Fibroblast of lung (primary cell): ENCODE results near the gene ANO2.

ENCODE experiments used
- EZH2 ChIP-seq: IDR thresholded peaks from 2 replicates; pipeline ENCODE4 v1.5.1; 2012; ENCODE audit warnings: low read length, control low read depth, mild to moderate bottlenecking; ENCODE audit errors: missing control alignments
- TF ChIP-seq, protein P1 (sequence below), 2 donors: IDR thresholded peaks in 1 of 2; conservative IDR thresholded peaks in 1 of 2; 1 replicate in 1 of 2; 2 replicates in 1 of 2; pipeline ENCODE4 v1.5.1; 2011 to 2012; ENCODE audit warnings: low read length in 2 of 2, control low read depth in 1 of 2, inconsistent platforms in 1 of 2, low read depth in 1 of 2, mild to moderate bottlenecking in 1 of 2

DNA sequence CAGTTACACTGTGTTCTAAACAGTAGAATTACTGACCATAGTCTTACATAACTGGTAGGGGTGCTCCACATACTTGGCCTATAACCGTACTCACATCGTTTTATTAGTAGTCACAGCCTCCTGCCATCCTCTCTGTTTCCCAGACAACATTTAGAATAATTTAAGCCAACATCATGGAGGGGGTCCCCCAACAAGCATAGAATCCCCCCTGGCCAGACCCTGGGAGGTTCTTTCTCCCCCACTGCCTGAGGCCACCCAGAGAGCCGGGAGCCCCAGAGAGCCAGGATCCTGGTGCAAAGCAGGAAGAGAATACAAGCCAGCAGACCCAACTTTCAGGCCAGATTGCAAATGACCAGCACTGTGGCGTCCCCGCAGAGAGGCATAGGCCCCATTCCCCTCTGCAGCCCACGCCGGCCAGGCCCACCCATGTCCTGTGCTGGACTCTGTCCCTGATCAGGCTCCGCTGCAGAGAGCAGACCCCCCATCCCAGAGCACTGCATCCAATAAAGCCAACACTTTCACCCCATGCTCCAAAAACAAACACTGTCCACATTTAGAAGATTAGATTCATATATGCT lies 317.9 kb downstream of the ANO2 start:
- TF ChIP-seq, protein P1, sequence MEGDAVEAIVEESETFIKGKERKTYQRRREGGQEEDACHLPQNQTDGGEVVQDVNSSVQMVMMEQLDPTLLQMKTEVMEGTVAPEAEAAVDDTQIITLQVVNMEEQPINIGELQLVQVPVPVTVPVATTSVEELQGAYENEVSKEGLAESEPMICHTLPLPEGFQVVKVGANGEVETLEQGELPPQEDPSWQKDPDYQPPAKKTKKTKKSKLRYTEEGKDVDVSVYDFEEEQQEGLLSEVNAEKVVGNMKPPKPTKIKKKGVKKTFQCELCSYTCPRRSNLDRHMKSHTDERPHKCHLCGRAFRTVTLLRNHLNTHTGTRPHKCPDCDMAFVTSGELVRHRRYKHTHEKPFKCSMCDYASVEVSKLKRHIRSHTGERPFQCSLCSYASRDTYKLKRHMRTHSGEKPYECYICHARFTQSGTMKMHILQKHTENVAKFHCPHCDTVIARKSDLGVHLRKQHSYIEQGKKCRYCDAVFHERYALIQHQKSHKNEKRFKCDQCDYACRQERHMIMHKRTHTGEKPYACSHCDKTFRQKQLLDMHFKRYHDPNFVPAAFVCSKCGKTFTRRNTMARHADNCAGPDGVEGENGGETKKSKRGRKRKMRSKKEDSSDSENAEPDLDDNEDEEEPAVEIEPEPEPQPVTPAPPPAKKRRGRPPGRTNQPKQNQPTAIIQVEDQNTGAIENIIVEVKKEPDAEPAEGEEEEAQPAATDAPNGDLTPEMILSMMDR (conservative IDR thresholded peaks at IDR 0.05 in 1 of 2, IDR thresholded peaks at IDR 0.05 in 1 of 2; ENCODE audit: low read depth in 1 of 2, low read length in 2 of 2) = no peak
- no peak for TF ChIP-seq EZH2
